Ovary (tissue), 9 donors: ENCODE data around the gene DPM3. TPM values are rescaled to one million over a fixed set of nuclear protein-coding genes. Genes with fewer than 3 reads are reported as not detected.

Experiments
- DNase-seq, 5 donors: peaks; one replicate each; pipeline ENCODE4 v3.0.0-alpha.2; 2019 to 2020
- H3K27ac ChIP-seq, 2 donors: fragments of 200-600 bp; one replicate each; pipeline versions ENCODE4 v1.5.1 to v1.8.0; 2019 to 2022
- H3K27me3 ChIP-seq: fragments of 200-600 bp; one replicate; pipeline ENCODE4 v1.8.0; 2022
- H3K36me3 ChIP-seq: fragments of 200-600 bp; sonication (generic); one replicate; pipeline ENCODE4 v1.5.1; 2019
- H3K4me1 ChIP-seq: one replicate; pipeline ENCODE4 v1.8.1; 2013; ENCODE audit warnings: mild to moderate bottlenecking, moderate library complexity; ENCODE audit not compliant: insufficient read depth
- H3K4me3 ChIP-seq: fragments of 200-600 bp; sonication (generic); one replicate; pipeline ENCODE4 v1.5.1; 2017
- H3K9me3 ChIP-seq, 2 donors: fragments of 200-600 bp in 1 of 2; sonication (generic) in 1 of 2; one replicate each; pipeline versions ENCODE4 v1.5.1 to v1.8.1; 2013 to 2019; ENCODE audit warnings: mild to moderate bottlenecking in 1 of 2, moderate library complexity in 1 of 2
- CTCF ChIP-seq, 3 donors: fragments of 450-650 bp in 2 of 3; fragments of 200-600 bp in 1 of 3; IDR thresholded peaks; one replicate each; pipeline versions ENCODE4 v1.5.1 to v1.8.0; 2016 to 2022; ENCODE audit warnings: antibody characterized with exemption in 3 of 3, mild to moderate bottlenecking in 1 of 3
- EP300 ChIP-seq: sonication (generic); formaldehyde crosslinking; IDR thresholded peaks from one replicate; pipeline ENCODE4 v1.6.1; 2017; ENCODE audit warnings: antibody characterized with exemption
- POLR2A ChIP-seq: fragments of 450-650 bp; IDR thresholded peaks from one replicate; pipeline ENCODE4 v1.6.1; 2017; ENCODE audit warnings: antibody characterized with exemption, mild to moderate bottlenecking, moderate library complexity
- WGBS, 3 donors: extraction: QIAGEN DNeasy Blood & Tissue Kit in 1 of 3; methylation state at CpG; one replicate each; pipeline versions ENCODE4 v1.1.5 to v1.1.7; 2013 to 2017; 5-methylcytosine and 5-hydroxymethylcytosine counted together
- intact Hi-C, 4 donors: fragments of 100-400 bp; cut with DNase I; formaldehyde crosslinking; loops; one replicate each; pipeline versions ENCODE4 v1.11.0 to v1.15.1; 2022 to 2023
- polyA plus RNA-seq, 2 donors: library from polyadenylated mRNA; stranded (reverse); fragments of 200-250 nt in 1 of 2; fragments of 350-450 nt in 1 of 2; fragmentation: Illumina TruSeq in 1 of 2; extraction: RNeasy Lipid Tissue Mini Kit (QIAGEN cat#74804) in 1 of 2; gene quantifications; one replicate each; pipeline ENCODE4 v1.2.3, GENCODE V29; 2013 to 2014
- total RNA-seq, 7 donors: library from RNA; depleted of rRNA in 2 of 7; stranded (reverse); fragments of >200 nt in 2 of 7; fragmentation: NEBNext Ultra II Directional in 3 of 7; extraction: Animal tissue kit (Norgen Biotek cat#: 25700) in 3 of 7; gene quantifications; one replicate each; pipeline versions ENCODE4 v1.1.0 to v1.2.4, GENCODE V29; 2016 to 2023
- donor health status: DM: no; HTN: no; CAD: no; lungs with moderate emphysema.
- donor health status: DM: no; HTN: no; CAD: no.
- donor health status: Bipolar disorder and iron deficiency.
- donor health status: DM: yes; HTN: yes; CAD: no.
- donor health status: DM: no; HTN: no; CAD: no.
- donor health status: DM: yes; HTN: yes; CAD: no.

DPM3 gene
- total and polyA plus RNA-seq, 9 donors: 0.70 to 168 (median 85.5) TPM

GRCh38 chr1:155131285-155131684 lies 9.0 kb downstream of the DPM3 start:
- H3K36me3 ChIP-seq: no peaks in the 10 kb centered on the region
- intact Hi-C loops: no loop called here
- TF ChIP-seq EP300 (no peak), POLR2A (no peak), CTCF (IDR thresholded peaks at IDR 0.05) (no peak)
- DNase-seq: no peak
- no peak overlapping the region for H3K27ac ChIP-seq
- no peaks in the 10 kb centered on the region for H3K9me3 ChIP-seq
- H3K4me3 ChIP-seq: no peak overlapping the region
- H3K4me1 ChIP-seq: peaks cover 10% of the 10 kb centered on the region
- WGBS, 3 donors: 90 to 92% (median 90%) methylated on average over 8 of the region's 8 CpGs
- no peaks in the 10 kb centered on the region for H3K27me3 ChIP-seq

GRCh38 chr1:155130272-155131006 lies 9.9 kb downstream of the DPM3 start:
- Histone ChIP-seq H3K36me3 (no peaks in the 10 kb centered on the region), H3K27ac (no peak overlapping the region), H3K27me3 (no peaks in the 10 kb centered on the region), H3K4me3 (peak overlapping the region; percentile 63), H3K9me3 (no peaks in the 10 kb centered on the region), H3K4me1 (peaks cover 15% of the 10 kb centered on the region)
- 20 to 36% (median 28%) methylated on average over 5 to 6 of the region's 6 CpGs for WGBS, 3 donors
- intact Hi-C loops: no loop called here
- TF ChIP-seq CTCF (IDR thresholded peaks at IDR 0.05) (no peak), POLR2A (no peak), EP300 (no peak)
- DNase-seq: no peak

GRCh38 chr1:155128755-155129473 lies 11.4 kb downstream of the DPM3 start:
- TF ChIP-seq CTCF (IDR thresholded peaks at IDR 0.05) (no peak), EP300 (no peak), POLR2A (no peak)
- peak overlapping the region; percentile 63 for H3K4me3 ChIP-seq

GRCh38 chr1:155127967-155128754 lies 12.2 kb downstream of the DPM3 start:
- Histone ChIP-seq H3K4me1 (peaks cover 15% of the 10 kb centered on the region), H3K27ac (no peak overlapping the region), H3K4me3 (peak overlapping the region; percentile 63), H3K27me3 (no peaks in the 10 kb centered on the region), H3K9me3 (no peaks in the 10 kb centered on the region), H3K36me3 (no peaks in the 10 kb centered on the region)
- no peak for TF ChIP-seq POLR2A
- no peak for TF ChIP-seq CTCF (IDR thresholded peaks at IDR 0.05)
- no peak for TF ChIP-seq EP300
- no peak for DNase-seq
- intact Hi-C loops: loop anchor here in 2 of 4 donors (5.0 kb wide), 1 partner anchor 36 kb away; no protein-coding TSS in a partner anchor
- 6 to 9% (median 6%) methylated on average over 13 to 17 of the region's 17 CpGs for WGBS, 3 donors

More at GRCh38 chr1:155128755-155129473, 11.4 kb downstream of the DPM3 start:
- Histone ChIP-seq H3K9me3 (no peaks in the 10 kb centered on the region), H3K27me3 (no peaks in the 10 kb centered on the region), H3K36me3 (no peaks in the 10 kb centered on the region), H3K27ac (no peak overlapping the region), H3K4me1 (peaks cover 15% of the 10 kb centered on the region)
- DNase-seq: peak in 2 of 5 donors; percentile 26 to 48
- 14 to 21% (median 20%) methylated on average over 14 of the region's 14 CpGs for WGBS, 3 donors
- intact Hi-C loops: loop anchor here in 2 of 4 donors (5.0 kb wide), 1 partner anchor 37 kb away; no protein-coding TSS in a partner anchor
